HL-60 (cell line): ENCODE measurements around the gene TRIM58.

ENCODE experiments used
- DNase-seq, 2 experiments: peaks; one replicate each; pipeline ENCODE4 v3.0.0-alpha.2; 2010 to 2020; ENCODE audit warnings: low read depth in 1 of 2, low spot score in 1 of 2
- H3K27ac ChIP-seq: fragments of 250-450 bp; sonication (Bioruptor Pico); replicated peaks from 2 replicates; pipeline ENCODE4 v1.5.1; 2020; ENCODE audit warnings: mild to moderate bottlenecking, moderate library complexity
- H3K27me3 ChIP-seq: fragments of 250-450 bp; sonication (Bioruptor Pico); 2 replicates; pipeline ENCODE4 v1.5.1; 2021; ENCODE audit warnings: mild to moderate bottlenecking, moderate library complexity; ENCODE audit not compliant: insufficient read depth, poor library complexity, severe bottlenecking
- H3K4me3 ChIP-seq: replicated peaks from 2 replicates; pipeline ENCODE4 v1.5.1; 2011; ENCODE audit warnings: mild to moderate bottlenecking, control low read depth, low read length; ENCODE audit not compliant: insufficient read depth
- GABPA ChIP-seq: IDR thresholded peaks from 2 replicates; pipeline ENCODE4 v1.6.1; 2012; ENCODE audit warnings: low read depth
- POLR2AphosphoS5 ChIP-seq: IDR thresholded peaks from 2 replicates; pipeline ENCODE4 v1.6.1; 2012; ENCODE audit warnings: low read depth
- SPI1 ChIP-seq: IDR thresholded peaks from 2 replicates; pipeline ENCODE4 v1.6.1; 2012; ENCODE audit warnings: low read depth, mild to moderate bottlenecking, borderline replicate concordance
- TF ChIP-seq, protein P1 (sequence below): IDR thresholded peaks from one replicate; pipeline ENCODE4 v1.5.1; 2011; ENCODE audit warnings: low read length, control low read depth, inconsistent platforms; ENCODE audit not compliant: insufficient read depth
- TF ChIP-seq, protein P2 (sequence below): IDR thresholded peaks from 2 replicates; pipeline ENCODE4 v1.6.1; 2012; ENCODE audit warnings: low read depth; ENCODE audit not compliant: insufficient replicate concordance

TRIM58 gene

GRCh38 chr1:247908766-247909165, 51.8 kb downstream of the TRIM58 start:
- TF ChIP-seq, protein P1, sequence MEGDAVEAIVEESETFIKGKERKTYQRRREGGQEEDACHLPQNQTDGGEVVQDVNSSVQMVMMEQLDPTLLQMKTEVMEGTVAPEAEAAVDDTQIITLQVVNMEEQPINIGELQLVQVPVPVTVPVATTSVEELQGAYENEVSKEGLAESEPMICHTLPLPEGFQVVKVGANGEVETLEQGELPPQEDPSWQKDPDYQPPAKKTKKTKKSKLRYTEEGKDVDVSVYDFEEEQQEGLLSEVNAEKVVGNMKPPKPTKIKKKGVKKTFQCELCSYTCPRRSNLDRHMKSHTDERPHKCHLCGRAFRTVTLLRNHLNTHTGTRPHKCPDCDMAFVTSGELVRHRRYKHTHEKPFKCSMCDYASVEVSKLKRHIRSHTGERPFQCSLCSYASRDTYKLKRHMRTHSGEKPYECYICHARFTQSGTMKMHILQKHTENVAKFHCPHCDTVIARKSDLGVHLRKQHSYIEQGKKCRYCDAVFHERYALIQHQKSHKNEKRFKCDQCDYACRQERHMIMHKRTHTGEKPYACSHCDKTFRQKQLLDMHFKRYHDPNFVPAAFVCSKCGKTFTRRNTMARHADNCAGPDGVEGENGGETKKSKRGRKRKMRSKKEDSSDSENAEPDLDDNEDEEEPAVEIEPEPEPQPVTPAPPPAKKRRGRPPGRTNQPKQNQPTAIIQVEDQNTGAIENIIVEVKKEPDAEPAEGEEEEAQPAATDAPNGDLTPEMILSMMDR, result no peak
- TF ChIP-seq POLR2AphosphoS5 (no peak), SPI1 (no peak), GABPA (no peak)
- TF ChIP-seq, protein P2, sequence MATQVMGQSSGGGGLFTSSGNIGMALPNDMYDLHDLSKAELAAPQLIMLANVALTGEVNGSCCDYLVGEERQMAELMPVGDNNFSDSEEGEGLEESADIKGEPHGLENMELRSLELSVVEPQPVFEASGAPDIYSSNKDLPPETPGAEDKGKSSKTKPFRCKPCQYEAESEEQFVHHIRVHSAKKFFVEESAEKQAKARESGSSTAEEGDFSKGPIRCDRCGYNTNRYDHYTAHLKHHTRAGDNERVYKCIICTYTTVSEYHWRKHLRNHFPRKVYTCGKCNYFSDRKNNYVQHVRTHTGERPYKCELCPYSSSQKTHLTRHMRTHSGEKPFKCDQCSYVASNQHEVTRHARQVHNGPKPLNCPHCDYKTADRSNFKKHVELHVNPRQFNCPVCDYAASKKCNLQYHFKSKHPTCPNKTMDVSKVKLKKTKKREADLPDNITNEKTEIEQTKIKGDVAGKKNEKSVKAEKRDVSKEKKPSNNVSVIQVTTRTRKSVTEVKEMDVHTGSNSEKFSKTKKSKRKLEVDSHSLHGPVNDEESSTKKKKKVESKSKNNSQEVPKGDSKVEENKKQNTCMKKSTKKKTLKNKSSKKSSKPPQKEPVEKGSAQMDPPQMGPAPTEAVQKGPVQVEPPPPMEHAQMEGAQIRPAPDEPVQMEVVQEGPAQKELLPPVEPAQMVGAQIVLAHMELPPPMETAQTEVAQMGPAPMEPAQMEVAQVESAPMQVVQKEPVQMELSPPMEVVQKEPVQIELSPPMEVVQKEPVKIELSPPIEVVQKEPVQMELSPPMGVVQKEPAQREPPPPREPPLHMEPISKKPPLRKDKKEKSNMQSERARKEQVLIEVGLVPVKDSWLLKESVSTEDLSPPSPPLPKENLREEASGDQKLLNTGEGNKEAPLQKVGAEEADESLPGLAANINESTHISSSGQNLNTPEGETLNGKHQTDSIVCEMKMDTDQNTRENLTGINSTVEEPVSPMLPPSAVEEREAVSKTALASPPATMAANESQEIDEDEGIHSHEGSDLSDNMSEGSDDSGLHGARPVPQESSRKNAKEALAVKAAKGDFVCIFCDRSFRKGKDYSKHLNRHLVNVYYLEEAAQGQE, result no peak

GRCh38 chr1:247913786-247914185, 56.8 kb downstream of the TRIM58 start:
- no peak overlapping the region for H3K4me3 ChIP-seq
- H3K27ac ChIP-seq, result no peak overlapping the region
- DNase-seq, result no peak
- H3K27me3 ChIP-seq, result no peaks in the 10 kb centered on the region
- TF ChIP-seq SPI1, result no peak
- TF ChIP-seq GABPA, result no peak
- TF ChIP-seq, protein P2, result no peak
- TF ChIP-seq, protein P1, result no peak
- no peak for TF ChIP-seq POLR2AphosphoS5

More at GRCh38 chr1:247908766-247909165, 51.8 kb downstream of the TRIM58 start:
- DNase-seq, result no peak
- no peak overlapping the region for H3K4me3 ChIP-seq
- no peak overlapping the region for H3K27ac ChIP-seq
- H3K27me3 ChIP-seq, result no peaks in the 10 kb centered on the region

- Histone ChIP-seq H3K4me3 (no peak overlapping the region), H3K27me3 (no peaks in the 10 kb centered on the region), H3K27ac (no peak overlapping the region)
- no peak for DNase-seq
- TF ChIP-seq POLR2AphosphoS5, result no peak
Observed at GRCh38 chr1:247914941-247915662, 58.1 kb downstream of the TRIM58 start.

DNA sequence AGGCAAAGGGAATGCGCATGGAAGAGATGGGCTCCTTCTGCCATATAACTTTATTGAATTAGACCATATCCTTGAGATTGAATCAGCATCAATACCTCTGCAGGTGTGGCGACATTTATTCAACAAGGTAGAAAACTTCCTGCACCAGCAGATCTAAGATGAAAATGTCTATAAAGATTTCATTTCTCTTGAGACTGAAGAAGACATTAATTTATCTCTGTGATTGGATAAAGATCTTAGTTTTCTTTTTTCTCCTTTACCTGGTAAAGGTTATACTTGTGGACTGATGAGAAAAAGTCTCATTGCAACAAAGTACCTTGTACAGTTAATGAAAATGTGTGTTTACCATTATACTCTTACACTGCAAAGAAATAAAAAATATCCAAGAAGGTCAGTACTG, 63.0 kb downstream of the TRIM58 start, which contains the start of gene OR2T8:
Gene OR2T8, plus strand, starts transcription at position 301 of the 400 bp plus-strand sequence. CDS start 766 bp downstream, outside the sequence.
- no peak within 1 kb of the TSS for H3K27ac ChIP-seq
- H3K4me3 ChIP-seq, result no peak within 1 kb of the TSS
- DNase-seq, result no peak
- TF ChIP-seq, protein P1, result no peak
- H3K27me3 ChIP-seq, result peaks cover 2% of the 10 kb centered on the region
